LNCAP (cell line): Measurements from ENCODE around the gene FLAD1.

ENCODE experiments used
- TF ChIP-seq, protein P1 (sequence below): fragments of 450-650 bp; IDR thresholded peaks from 2 replicates; pipeline ENCODE4 v1.5.1; 2017; ENCODE audit warnings: mild to moderate bottlenecking

FLAD1 gene

GRCh38 chr1:155013632-155014031, 30.5 kb downstream of the FLAD1 start:
- TF ChIP-seq, protein P1, sequence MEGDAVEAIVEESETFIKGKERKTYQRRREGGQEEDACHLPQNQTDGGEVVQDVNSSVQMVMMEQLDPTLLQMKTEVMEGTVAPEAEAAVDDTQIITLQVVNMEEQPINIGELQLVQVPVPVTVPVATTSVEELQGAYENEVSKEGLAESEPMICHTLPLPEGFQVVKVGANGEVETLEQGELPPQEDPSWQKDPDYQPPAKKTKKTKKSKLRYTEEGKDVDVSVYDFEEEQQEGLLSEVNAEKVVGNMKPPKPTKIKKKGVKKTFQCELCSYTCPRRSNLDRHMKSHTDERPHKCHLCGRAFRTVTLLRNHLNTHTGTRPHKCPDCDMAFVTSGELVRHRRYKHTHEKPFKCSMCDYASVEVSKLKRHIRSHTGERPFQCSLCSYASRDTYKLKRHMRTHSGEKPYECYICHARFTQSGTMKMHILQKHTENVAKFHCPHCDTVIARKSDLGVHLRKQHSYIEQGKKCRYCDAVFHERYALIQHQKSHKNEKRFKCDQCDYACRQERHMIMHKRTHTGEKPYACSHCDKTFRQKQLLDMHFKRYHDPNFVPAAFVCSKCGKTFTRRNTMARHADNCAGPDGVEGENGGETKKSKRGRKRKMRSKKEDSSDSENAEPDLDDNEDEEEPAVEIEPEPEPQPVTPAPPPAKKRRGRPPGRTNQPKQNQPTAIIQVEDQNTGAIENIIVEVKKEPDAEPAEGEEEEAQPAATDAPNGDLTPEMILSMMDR = no peak

- TF ChIP-seq, protein P1 = no peak
Observed at GRCh38 chr1:155014709-155015508, 31.8 kb downstream of the FLAD1 start.

GRCh38 chr1:155015527-155016230, 32.5 kb downstream of the FLAD1 start:
- TF ChIP-seq, protein P1 = no peak

- TF ChIP-seq, protein P1 = no peak
Observed at GRCh38 chr1:155016231-155016831, 33.2 kb downstream of the FLAD1 start.

DNA sequence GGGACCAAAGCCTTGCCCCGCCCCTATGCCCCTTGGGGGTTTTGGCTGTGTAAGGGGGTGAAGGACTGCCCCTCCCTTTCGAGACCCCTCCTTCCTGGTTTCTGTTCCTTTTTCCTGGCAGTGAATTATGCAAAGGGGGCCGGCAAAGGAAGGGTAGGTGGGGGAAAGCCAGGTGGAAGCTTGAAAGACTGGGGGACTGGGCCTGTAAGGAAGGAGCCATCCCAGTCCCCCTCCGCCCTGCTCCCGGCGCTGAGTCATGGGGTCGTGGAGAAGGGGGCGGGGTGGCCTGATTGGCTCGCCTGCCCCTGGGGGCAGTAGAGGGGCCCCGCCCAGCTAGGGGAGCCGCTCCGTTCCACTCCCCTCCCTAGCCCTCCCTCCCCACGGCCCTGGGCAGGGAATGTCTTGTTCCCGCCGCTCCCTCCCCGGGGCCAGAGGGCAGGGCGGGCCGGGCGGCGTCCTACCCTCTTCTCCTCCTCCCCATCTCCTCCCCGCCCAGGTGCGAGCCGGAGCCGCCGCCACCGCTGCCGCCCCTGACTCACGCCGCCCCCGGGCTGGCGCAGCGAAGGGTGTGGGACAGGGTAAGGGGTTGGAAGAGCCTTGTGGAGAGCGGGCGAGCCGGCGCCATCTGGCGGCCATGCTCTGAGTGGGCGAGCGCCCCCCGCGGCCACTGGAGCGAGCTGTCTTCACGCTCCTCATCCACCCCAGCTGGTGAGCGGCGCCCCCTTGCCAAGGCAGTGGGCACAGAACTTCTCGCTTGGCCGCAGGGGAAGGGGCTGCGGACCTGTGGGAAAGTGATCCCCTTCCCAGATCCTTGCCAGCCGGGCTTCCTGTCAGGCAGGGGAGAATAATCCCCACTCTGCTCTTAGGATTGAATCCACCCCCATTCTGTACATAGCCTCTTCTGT, 34.1 kb downstream of the FLAD1 start:
- TF ChIP-seq, protein P1 = no peak; the same call in 1 of the 2 replicates

- TF ChIP-seq, protein P1 = no peak
Observed at GRCh38 chr1:155017946-155018316, 34.8 kb downstream of the FLAD1 start.
